ENCODE results near the gene MAD1L1.

The MAD1L1 gene

GRCh38 chr7:2019461-2019710 is 213.4 kb downstream of the MAD1L1 start (continued):
- 0 out of 2 replicates have a peak, but pooled peaks have one; percentile 24 for TF ChIP-seq PBX3 (CRISPR knock-in tag; IDR thresholded peaks at IDR 0.05)

GRCh38 chr7:2018569-2019460 is 213.9 kb downstream of the MAD1L1 start:
- Histone ChIP-seq H3K4me3 (ENCODE audit: low read depth, low read length) (no peak overlapping the region), H3K27ac (ENCODE audit: extremely low read depth, low read depth, low read length) (no peak overlapping the region), H3K4me1 (ENCODE audit: control insufficient read depth, insufficient read depth, low read length) (no peaks in the 10 kb centered on the region), H3K9me3 (ENCODE audit: control insufficient read depth, insufficient read depth, low read depth, low read length) (no peaks in the 10 kb centered on the region), H3K36me3 (ENCODE audit: control insufficient read depth in 2 of 2, insufficient read depth in 1 of 2, low read length in 2 of 2) (peaks cover 0 to 6% of the 10 kb centered on the region in 2 experiments; a peak in 1 of 3 replicates)
- POLR2A ChIA-PET = interaction anchor here (0.6 kb wide), 1 partner anchor 116 kb away, joined by 6 read pairs; no protein-coding TSS in a partner anchor
- CTCF ChIA-PET = no interaction called here
- TF ChIP-seq ZNF623 (tag by site-specific recombination; IDR thresholded peaks at IDR 0.05) (no peak), ZNF549 (tag by site-specific recombination; IDR thresholded peaks at IDR 0.05) (no peak), BCL6B (tag by site-specific recombination; IDR thresholded peaks at IDR 0.05) (no peak), ZNF112 (tag by site-specific recombination; IDR thresholded peaks at IDR 0.05) (no peak), ZFP41 (tag by site-specific recombination; IDR thresholded peaks at IDR 0.05; ENCODE audit: borderline replicate concordance) (no peak), ZNF133 (tag by site-specific recombination; IDR thresholded peaks at IDR 0.05) (no peak), SALL2 (tag by site-specific recombination; IDR thresholded peaks at IDR 0.05; ENCODE audit: borderline replicate concordance) (no peak), ZNF600 (tag by site-specific recombination; IDR thresholded peaks at IDR 0.05) (peak; percentile 36; the same call in 1 of the 2 replicates), ZNF169 (tag by site-specific recombination; IDR thresholded peaks at IDR 0.05) (no peak), ZSCAN4 (tag by site-specific recombination; IDR thresholded peaks at IDR 0.05) (no peak), PRDM10 (tag by site-specific recombination; IDR thresholded peaks at IDR 0.05) (no peak), ZNF175 (tag by site-specific recombination; IDR thresholded peaks at IDR 0.05) (no peak), ZNF362 (tag by site-specific recombination; IDR thresholded peaks at IDR 0.05) (no peak), ZNF626 (tag by site-specific recombination; IDR thresholded peaks at IDR 0.05) (no peak), ZBTB20 (tag by site-specific recombination; IDR thresholded peaks at IDR 0.05) (no peak), ZNF202 (tag by site-specific recombination; IDR thresholded peaks at IDR 0.05; ENCODE audit: borderline replicate concordance) (no peak), TRIM28 (IDR thresholded peaks at IDR 0.05; ENCODE audit: borderline replicate concordance, low read length) (no peak), SP7 (tag by site-specific recombination; IDR thresholded peaks at IDR 0.05) (no peak), ZSCAN16 (tag by site-specific recombination; IDR thresholded peaks at IDR 0.05) (no peak), ZFHX2 (tag by site-specific recombination; conservative IDR thresholded peaks at IDR 0.05) (peak; percentile 80), ZNF398 (tag by site-specific recombination; IDR thresholded peaks at IDR 0.05) (peak; percentile 40), EGR2 (tag by site-specific recombination; IDR thresholded peaks at IDR 0.05; ENCODE audit: low read depth) (peak; percentile 65), ZFP69B (tag by site-specific recombination; IDR thresholded peaks at IDR 0.05) (no peak), SP3 (tag by site-specific recombination; IDR thresholded peaks at IDR 0.05) (no peak), ZNF155 (tag by site-specific recombination; IDR thresholded peaks at IDR 0.05) (no peak), ZNF211 (tag by site-specific recombination; IDR thresholded peaks at IDR 0.05; ENCODE audit: low read depth) (no peak)

All from HEK293 (cell line).